Measurements from ENCODE around the gene STRAP.

The STRAP gene

GRCh38 chr12:15882118-15882971 is at the start of gene STRAP:
Gene STRAP, plus strand, starts transcription at chr12:15882387. Its CDS starts 321 bp downstream, at chr12:15882708.
- in situ Hi-C loops (cut with MboI; ENCODE audit: low pct_unique_long_range_greater_than_20kb, low sequenced_read_pairs): no loop called here

GRCh38 chr12:15834575-15834974 is 47.6 kb upstream of the STRAP start:
- in situ Hi-C loops (cut with MboI; ENCODE audit: low pct_unique_long_range_greater_than_20kb, low sequenced_read_pairs): no loop called here
- DNase-seq: peak; percentile 14

More at GRCh38 chr12:15882118-15882971, at the start of gene STRAP:
- peak; percentile 99 for DNase-seq

GRCh38 chr12:15837141-15837790 is 44.9 kb upstream of the STRAP start:
- in situ Hi-C loops (cut with MboI; ENCODE audit: low pct_unique_long_range_greater_than_20kb, low sequenced_read_pairs): no loop called here
- DNase-seq: no peak

DNA sequence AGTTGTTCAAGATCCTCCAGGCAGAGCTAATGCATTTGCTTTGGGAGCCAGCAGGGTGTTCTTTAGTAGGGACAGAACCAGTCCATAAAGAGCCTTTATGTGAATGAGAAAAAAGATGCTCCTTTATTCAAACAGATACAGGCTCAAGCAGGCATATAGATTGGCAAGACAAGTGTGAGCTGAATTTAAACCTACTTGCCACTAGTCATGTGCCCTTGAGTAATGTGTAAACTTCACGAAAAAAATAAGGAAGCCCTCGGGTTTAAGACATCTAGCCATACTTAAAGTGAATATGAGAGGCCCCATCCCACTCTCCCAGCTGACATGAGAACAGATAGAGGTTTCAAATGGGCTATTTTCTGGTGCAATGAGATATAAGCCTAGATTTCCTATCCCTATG is 43.1 kb upstream of the STRAP start:
- DNase-seq: no peak
- in situ Hi-C loops (cut with MboI; ENCODE audit: low pct_unique_long_range_greater_than_20kb, low sequenced_read_pairs): no loop called here

DNA sequence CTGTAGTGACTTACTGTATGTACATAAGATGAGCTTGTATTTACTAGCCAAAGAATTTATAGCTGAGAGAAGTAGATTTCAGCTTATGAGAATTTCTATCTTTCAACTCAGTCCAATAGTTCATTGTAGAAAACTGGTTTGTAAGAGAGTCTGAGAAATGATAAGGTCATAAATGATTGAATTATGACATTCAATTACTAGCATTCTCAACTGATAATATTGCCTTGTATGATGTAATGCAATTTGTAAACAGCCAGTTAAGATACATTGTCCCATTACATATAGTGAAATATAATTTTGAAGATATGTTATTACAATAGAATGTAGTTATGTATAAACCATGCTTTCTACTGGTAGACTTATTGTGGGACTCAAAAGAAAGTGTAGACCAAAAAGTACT is 42.5 kb upstream of the STRAP start:
- in situ Hi-C loops (cut with MboI; ENCODE audit: low pct_unique_long_range_greater_than_20kb, low sequenced_read_pairs): no loop called here
- no peak for DNase-seq

DNA sequence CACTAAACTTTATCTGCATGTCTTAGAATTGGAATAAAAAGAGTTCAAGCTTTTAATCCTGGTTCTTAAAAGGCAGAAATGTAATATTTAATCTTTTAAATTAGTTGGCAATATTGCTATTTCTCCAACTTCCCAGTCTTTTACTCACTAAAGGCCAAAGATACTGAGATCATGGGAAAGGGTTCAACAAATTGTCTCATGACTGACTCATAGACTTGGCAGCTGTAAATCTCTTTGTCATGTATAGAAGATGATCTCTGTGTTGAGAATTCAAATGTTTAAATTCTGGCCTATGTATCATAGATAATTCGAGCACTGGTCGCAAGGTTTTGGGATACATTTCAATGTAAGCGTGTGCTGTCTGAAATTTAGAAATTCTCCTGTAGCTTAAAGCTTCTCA is 40.1 kb upstream of the STRAP start:
- in situ Hi-C loops (cut with MboI; ENCODE audit: low pct_unique_long_range_greater_than_20kb, low sequenced_read_pairs): no loop called here
- DNase-seq: no peak

GRCh38 chr12:15846887-15847286 is 35.3 kb upstream of the STRAP start:
- DNase-seq: no peak
- in situ Hi-C loops (cut with MboI; ENCODE audit: low pct_unique_long_range_greater_than_20kb, low sequenced_read_pairs): no loop called here

DNA sequence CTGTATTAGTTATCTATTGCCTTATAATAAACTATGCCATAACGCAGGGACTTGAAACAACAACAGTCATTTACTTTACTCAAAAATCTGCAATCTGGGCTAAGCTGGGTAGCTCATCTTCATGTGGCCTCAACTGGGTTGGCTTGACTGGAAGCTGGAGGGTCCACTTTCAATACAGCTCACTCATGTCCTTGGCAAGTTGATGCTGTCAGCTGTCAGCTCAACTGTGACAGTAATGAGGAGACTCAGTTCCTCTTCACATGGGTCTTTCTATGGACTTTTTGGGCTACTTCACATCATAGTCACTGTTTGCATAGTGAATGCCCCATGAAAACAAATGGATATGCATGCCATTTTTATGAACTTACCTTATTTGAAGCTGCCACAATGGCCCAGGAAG is 33.6 kb upstream of the STRAP start:
- DNase-seq: no peak
- in situ Hi-C loops (cut with MboI; ENCODE audit: low pct_unique_long_range_greater_than_20kb, low sequenced_read_pairs): no loop called here

DNA sequence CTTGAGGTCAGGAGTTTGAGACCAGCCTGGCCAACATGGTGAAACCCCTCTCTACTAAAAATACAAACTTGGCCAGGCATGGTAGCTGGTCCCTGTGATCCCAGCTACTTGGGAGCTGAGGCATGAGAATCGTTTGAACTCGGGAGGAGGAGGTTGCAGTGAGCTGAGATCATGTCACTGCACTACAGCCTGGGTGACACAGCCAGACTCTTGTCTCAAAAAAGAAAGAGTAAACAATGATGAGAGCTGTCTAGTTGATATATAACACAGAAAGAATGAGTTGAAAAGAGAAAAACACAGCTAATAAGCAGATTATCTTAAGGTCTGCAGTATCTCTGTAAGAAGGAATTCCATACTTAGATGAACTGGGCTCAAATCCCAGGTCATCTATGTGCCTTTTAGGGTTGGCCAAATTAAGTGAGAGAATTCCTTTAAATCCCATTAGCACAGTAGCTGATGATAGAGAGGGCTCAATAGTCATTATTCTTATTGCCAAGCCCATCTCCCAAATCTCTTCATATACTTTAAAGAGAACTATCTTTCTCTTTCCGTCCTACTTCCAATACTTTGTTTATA is 31.1 kb upstream of the STRAP start:
- DNase-seq: no peak
- in situ Hi-C loops (cut with MboI; ENCODE audit: low pct_unique_long_range_greater_than_20kb, low sequenced_read_pairs): loop anchor here (10.0 kb wide), 1 partner anchor 266 kb away; no protein-coding TSS in a partner anchor

DNA sequence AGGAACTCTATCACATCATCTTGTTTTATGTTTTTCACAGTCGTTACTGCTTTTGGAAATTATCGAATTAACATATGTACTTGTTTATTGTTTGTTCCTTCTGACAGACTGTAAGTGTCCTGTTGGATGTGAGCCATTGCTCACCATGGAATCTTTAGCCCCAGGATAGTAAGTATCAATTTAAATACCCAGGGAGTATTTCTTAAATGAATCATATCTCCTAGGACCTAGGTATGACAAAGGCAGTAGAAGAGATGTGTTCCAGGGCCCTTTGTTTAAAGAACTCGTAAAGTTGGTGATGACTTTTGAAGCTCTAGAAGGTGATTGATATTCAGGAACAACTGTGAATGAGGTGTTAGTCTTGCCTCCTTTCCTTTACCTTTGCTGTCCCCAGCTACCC is 30.3 kb upstream of the STRAP start:
- in situ Hi-C loops (cut with MboI; ENCODE audit: low pct_unique_long_range_greater_than_20kb, low sequenced_read_pairs): loop anchor here (10.0 kb wide), 1 partner anchor 267 kb away; no protein-coding TSS in a partner anchor
- no peak for DNase-seq

- DNase-seq: no peak
- in situ Hi-C loops (cut with MboI; ENCODE audit: low pct_unique_long_range_greater_than_20kb, low sequenced_read_pairs): loop anchor here (10.0 kb wide), 1 partner anchor 268 kb away; no protein-coding TSS in a partner anchor
Measured at GRCh38 chr12:15852383-15852782, 29.8 kb upstream of the STRAP start.

GRCh38 chr12:15853877-15854276 is 28.3 kb upstream of the STRAP start:
- in situ Hi-C loops (cut with MboI; ENCODE audit: low pct_unique_long_range_greater_than_20kb, low sequenced_read_pairs): loop anchor here (10.0 kb wide), 1 partner anchor 269 kb away; no protein-coding TSS in a partner anchor

GRCh38 chr12:15854916-15855315 is 27.3 kb upstream of the STRAP start:
- DNase-seq: no peak
- in situ Hi-C loops (cut with MboI; ENCODE audit: low pct_unique_long_range_greater_than_20kb, low sequenced_read_pairs): loop anchor here (10.0 kb wide), 1 partner anchor 270 kb away; no protein-coding TSS in a partner anchor

More at GRCh38 chr12:15853877-15854276, 28.3 kb upstream of the STRAP start:
- DNase-seq: no peak

DNA sequence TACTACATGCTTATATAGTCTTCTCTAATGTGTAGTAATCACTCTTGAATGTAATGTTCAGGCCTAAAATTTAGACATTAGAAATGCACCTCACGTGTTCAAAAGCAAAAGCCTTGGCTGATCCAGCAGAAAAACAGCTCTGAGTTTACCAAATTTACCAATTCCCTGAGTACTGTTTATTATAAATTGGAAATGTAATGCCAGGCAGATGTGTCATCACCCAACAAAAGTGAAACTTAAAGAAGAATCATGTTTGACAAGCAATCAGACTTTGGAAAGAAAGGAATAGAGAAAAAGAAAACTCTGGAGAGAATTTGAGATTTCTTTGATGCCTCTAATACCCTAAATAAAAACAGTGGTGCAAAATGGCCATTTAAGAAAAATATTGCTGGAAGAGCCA is 26.5 kb upstream of the STRAP start:
- DNase-seq: no peak
- in situ Hi-C loops (cut with MboI; ENCODE audit: low pct_unique_long_range_greater_than_20kb, low sequenced_read_pairs): loop anchor here (10.0 kb wide), 1 partner anchor 271 kb away; no protein-coding TSS in a partner anchor

- in situ Hi-C loops (cut with MboI; ENCODE audit: low pct_unique_long_range_greater_than_20kb, low sequenced_read_pairs): loop anchor here (10.0 kb wide), 1 partner anchor 272 kb away; no protein-coding TSS in a partner anchor
Measured at GRCh38 chr12:15856097-15856982, 25.8 kb upstream of the STRAP start.

GRCh38 chr12:15858353-15858752 is 23.8 kb upstream of the STRAP start:
- DNase-seq: peak; percentile 59
- in situ Hi-C loops (cut with MboI; ENCODE audit: low pct_unique_long_range_greater_than_20kb, low sequenced_read_pairs): loop anchor here (10.0 kb wide), 1 partner anchor 274 kb away; no protein-coding TSS in a partner anchor

More at GRCh38 chr12:15856097-15856982, 25.8 kb upstream of the STRAP start:
- peak; percentile 67 for DNase-seq

- no peak for DNase-seq
- in situ Hi-C loops (cut with MboI; ENCODE audit: low pct_unique_long_range_greater_than_20kb, low sequenced_read_pairs): loop anchor here (10.0 kb wide), 1 partner anchor 274 kb away; no protein-coding TSS in a partner anchor
Measured at GRCh38 chr12:15859116-15859515, 23.1 kb upstream of the STRAP start.

DNA sequence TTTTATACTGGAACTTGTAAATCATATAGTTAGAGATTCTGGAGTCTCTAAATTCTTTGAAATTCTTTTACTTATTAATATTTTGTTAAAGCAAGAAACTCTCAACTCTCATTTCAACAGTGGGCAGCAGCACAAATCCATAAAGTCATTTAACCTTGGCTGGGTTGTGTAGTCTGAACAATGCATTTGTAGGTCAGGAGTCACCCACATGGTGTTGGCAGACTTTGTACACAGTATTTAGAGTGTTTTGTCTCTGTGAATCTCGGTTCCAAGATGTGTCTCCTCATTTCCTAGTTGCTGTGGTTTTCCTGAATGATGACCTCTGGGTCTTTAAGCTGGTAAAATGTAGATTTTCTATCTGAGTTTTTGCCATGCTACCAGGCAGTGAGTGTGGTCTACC is 20.8 kb upstream of the STRAP start:
- in situ Hi-C loops (cut with MboI; ENCODE audit: low pct_unique_long_range_greater_than_20kb, low sequenced_read_pairs): no loop called here
- no peak for DNase-seq

DNA sequence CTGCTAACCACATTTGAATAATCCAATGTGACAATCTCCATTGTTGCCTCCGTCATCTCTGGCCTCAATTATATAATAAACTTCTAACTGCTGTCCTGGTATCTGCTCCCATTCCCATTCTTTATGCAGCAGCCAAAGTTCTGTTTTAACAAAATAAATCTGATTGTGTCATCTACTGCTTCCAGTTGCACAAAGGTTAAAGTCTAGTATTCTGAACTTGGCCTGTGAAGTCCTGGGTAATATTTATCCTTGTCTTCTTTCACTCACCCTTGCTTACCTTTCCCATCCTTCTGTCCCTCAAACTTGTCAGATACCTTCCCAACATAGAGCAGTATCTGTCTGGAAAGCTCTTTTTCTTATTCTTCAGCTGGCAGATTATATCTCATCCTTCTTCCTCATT is 19.3 kb upstream of the STRAP start:
- in situ Hi-C loops (cut with MboI; ENCODE audit: low pct_unique_long_range_greater_than_20kb, low sequenced_read_pairs): no loop called here
- no peak for DNase-seq

Measured in KBM-7 (cell line).